ENCODE data around the gene PLB1.
"Not testable (repeated sequence)": the region's sequence is repeated elsewhere in the genome, so short reads cannot be mapped to it uniquely, and the experiment has no call there.

The PLB1 gene

DNA sequence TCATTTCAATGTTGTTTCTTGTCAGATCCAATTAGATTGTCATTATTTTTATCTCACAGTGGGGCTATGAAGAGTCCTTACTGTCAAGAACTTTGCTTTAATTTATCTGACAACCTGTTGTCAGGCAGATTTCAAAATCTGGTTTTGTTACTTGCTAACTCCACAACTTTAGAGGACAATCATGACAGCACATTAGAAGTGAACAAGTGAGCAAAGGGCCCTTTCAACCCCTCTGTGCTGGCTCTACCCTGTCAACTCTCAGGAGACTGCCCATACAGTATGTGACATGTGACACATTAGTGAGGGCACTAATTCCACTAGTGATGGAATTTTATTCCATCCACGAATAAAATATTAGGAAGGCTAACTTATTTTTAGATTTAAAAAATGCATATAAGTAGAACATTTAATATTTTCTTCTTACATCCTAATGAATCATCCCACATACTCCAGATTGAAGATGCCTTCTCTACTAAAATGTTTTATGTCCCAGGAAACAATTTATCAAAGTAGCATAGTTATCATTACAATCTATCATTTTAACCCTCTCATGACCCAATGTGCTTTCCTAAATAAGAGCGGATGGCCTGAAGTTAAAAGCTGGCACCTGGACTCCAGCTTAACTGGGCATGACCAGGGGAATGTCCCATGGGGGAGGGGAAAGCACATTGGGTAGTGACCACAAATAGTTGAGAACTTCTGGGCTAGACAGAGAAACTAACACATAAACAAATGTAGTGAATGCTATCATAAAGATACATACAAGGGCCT is 158.2 kb downstream of the PLB1 start:
- DNase-seq = no peak

DNA sequence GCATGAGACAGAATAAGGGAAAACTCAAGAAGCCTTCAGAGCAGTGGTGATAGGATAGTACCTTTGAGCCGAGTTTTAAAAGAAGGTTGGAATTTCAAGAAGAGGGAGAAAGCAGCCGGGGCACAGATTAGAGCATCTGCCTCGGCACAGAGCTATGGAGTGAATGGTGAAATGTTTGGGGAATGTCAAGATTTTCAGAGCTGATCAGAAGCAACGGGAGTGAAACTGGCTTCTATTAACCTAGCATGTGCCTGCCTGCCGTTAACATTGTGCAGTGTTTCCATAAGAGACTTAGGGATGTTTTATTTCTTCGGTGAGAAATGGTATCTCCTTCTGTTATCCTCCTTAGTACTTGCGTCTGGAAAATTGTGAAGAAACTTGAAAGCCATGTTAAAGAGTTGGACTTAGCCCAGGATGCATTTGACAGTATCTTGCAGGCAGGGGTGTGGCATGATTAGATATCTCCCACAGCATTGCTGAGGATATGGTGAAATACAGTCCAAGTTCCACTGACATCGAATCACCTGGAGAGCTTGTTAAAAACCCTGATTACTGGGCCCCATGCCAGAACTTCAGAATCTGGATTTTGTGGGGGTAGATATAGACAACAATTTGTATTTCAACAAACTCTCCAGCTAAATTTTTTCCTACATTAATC is 158.9 kb downstream of the PLB1 start:
- no peak for DNase-seq

DNA sequence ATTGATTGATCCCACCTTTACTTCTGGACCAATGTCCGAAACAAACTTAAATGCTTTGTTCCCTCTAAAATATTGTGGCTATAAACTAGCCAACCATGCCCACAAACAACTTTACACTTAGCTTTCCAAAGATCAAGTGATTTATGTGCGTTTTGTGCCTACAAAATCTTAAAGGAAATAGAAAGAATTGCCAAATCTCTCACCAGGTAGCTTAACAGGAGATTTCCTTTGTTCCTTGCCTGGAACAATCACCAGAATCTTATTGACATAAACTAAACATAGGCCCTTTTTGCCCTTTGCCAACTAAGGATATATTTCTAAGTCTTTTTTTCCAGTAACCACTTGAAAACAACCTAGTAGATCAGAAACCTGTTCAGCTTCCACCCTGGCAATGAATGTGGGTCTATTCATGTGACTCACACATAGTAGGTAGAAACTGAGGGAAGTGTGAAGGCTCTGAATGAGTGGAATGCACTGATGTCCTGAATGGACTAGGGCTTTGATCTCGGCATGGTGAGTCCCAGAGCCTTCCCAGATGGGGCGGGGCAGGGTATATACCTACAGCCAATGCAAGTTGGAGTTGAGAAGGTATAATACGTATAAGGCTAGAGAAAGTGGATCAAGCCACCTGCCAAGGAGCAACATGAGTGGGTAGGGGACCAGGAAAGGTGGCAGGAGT is 161.2 kb downstream of the PLB1 start:
- peak; percentile 40 for DNase-seq

DNA sequence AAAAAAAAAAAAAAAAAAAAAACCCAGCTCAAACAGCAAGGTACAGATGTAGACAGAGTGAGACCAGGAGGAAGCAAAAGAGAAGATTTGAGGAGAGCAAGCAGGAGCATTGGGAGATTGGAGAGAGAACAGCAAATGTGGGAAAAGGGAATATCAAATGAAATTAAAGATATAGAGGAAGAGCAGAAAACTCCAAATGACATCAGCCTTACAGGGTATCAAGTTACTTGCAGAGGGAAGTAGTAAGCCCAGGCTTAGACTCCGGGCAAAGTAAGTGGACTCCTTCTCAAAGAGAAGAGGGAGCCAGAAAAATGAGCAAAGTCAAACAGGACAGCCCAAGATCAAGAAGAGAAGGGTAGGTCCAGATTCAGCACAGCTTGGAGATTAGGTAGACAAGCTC is 162.5 kb downstream of the PLB1 start:
- no peak for DNase-seq

DNA sequence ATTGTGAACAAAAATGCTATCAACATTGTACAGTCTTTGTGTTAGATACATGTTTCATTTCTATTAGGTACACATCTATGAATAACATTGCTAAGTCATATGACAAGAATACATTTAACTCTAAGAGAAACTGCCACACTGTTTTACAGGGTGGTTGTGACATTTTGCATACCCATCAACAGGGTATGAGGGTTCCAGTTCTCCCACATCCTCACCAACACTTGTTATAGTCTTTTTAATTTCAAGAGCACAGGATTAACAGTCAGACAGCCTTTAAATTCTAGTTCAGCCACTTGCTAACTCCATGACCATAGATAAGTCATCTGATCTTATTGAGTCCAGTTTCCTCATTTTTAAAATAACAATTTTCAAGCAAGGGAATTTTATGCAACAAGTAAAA is 163.3 kb downstream of the PLB1 start:
- DNase-seq = no peak

DNA sequence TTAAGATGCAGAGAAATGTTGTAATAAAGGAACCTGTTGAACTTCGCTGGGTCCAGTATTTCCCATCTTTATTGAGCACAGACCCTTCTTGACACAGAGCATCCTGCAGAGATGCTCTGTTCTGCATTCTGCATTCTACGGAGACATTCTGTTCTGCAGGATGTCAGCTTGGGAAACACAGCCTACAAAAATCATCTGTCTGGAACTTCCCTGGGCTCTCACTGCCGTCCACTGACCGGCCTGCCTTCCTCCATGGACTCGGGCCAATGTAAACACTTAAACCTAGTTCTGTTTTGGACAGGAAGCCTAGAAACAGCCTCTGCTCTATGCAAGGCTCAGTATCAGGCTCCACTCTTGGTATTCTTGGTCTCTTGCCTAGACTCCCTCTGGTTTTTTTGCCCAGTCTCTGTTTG is 165.7 kb downstream of the PLB1 start:
- DNase-seq = no peak

DNA sequence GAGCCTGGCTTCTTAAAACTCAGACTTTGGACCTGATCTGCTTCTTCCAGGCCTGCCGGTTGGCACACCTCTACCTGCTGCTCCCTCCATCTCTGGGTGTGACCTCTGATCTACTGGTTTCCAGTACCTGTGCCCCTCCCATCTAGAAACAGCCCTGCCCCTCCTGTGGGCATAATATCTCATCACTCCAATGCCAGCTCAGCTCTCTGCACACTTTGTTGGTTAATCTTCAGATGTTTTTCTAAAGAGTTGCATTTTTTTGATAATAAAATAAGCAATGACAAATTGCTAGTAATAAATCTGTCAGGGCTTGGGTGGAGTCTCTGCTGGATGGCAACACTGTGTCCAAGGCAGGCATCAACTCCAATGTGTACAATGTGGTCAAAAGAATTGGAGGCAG is 166.2 kb downstream of the PLB1 start:
- no peak for DNase-seq

DNA sequence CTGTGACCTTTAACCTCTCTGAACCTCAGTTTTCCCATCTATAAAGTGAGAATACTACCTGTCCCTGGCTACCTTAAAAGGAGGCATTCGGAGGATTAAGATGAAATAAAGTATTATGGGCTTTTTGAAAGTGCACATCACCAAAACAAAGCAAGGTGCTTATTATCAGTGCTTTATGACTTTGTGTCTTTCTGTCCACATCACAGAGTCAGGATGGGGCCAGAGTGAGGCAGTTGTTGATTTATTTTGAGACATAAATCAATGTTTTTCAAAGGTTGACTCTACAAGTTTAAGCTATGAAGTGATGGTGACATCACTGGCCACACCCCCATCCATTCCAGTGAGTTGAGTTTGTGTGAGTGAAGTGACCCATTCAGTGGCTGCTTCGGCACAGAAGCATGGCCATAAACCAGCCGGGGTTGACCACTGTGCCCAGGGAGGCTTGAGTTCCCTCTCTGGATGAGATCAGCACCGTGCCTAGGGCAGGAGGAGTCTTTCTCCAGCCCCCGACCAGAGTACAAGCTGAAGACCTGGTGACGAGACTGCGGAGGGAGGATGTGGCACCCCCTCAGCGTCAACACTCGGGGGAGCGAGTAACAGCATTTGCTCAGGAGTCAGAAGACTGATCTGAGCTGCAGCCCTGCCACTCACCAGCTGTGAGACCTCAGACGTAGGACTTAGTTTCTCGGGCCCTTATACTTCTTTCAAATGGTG is 166.8 kb downstream of the PLB1 start:
- no peak for DNase-seq

DNA sequence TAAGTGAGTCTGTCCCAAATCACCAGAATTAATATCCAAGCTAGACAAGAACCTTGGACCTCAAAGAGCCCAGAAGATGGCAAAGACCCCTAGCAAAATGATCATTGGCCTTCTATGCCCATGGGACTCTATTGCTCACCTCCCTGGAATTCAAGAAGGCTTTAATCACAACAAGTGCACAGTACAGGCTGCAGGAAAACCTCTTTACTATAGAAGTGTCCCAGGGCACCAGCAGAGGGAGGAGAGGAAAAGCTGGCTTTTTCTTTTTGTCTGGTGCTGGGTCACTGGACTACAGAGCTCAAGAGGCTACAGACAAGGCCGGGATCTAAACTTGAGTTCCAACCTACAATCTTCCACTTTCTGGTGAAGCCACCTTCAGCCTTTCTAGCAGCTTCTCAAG is 167.5 kb downstream of the PLB1 start:
- DNase-seq = no peak

DNA sequence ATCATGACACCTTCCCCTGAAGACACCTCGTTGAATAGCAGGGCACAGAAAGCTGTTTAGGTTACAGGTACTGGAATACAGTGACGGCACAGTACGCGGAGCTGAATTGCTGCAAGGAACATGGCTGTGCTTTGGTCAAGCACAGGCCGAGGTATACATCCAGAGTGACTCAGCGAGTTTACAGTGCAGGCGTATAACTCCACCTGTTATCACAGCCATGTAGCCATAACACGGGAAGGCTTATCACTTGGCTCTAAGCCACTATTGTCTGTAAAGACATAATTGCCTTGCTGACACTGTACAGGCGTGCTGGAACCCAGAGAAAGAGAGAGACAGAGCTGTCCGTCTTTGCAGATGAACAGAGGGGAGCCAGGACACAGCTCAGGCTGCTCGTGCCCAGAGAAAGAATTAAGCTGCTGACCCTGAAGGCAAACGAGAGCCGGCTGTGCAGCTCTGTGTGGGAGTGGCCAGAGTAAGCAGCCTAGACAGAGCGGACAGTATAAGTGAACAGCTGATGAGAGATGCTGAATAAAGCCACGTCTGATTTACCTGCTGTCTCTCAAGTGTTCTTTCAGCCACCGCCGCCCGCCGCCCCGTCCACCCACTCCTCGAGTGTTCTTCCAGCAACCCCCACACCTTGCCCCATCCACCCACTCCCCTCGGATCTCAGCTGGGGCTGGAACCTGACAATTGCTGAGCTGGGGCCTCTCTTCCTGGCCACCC is 168.4 kb downstream of the PLB1 start:
- DNase-seq = no peak

DNA sequence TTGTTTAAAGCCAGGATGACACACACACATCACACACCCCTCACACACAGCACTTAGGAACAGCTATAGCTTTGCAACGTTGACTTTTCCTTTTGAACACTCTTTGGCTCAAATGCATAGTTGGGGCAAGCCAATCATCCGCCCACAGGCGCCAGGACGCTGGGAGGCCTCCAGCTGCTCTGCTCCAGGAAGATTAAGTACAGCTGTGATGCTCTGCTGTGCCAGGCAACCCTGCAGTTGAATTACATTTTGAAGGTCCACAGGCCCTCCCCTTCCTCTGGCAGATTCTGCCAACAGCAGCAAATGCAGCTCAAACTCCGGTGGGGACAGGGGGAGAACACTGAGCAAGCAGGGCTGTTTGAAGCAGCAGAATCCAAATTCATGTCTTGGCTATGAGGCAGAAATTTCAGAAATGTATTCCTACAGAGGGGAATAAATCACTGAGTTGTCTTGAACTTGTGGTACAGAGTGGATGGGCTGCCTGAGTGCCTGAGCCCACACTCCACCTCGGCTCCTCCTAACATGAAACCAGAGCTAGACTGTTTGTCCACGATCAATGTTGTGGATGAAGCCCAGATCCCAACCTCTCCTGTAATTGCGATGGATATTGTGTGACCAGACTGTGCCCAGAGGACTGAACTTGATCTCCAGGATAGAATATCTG is 169.3 kb downstream of the PLB1 start:
- DNase-seq = no peak

DNA sequence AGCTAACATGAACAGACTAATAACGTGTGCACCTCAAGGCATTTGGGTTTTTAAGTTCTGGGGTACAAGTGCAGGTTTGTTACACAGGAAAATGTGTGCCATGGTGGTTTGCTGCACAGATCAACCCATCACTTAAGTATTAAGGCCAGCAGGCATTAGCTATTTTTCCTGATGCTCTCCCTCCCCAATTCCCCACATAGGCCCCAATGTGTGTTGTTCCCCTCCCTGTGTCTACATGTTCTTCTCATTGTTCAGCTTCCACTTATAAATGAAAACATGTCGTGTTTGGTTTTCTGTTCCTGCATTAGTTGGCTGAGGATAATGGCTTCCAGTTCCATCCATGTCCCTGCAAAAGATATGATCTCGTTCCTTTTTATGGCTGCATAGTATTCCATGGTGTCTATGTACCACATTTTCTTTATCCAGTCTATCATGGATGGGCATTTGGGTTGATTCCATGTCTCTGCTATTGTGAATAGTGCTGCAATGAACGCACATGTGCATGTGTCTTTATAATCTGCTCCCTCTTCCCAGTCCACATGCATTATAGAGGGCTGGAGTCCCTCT is 170.0 kb downstream of the PLB1 start:
- not testable (repeated sequence) for DNase-seq

DNA sequence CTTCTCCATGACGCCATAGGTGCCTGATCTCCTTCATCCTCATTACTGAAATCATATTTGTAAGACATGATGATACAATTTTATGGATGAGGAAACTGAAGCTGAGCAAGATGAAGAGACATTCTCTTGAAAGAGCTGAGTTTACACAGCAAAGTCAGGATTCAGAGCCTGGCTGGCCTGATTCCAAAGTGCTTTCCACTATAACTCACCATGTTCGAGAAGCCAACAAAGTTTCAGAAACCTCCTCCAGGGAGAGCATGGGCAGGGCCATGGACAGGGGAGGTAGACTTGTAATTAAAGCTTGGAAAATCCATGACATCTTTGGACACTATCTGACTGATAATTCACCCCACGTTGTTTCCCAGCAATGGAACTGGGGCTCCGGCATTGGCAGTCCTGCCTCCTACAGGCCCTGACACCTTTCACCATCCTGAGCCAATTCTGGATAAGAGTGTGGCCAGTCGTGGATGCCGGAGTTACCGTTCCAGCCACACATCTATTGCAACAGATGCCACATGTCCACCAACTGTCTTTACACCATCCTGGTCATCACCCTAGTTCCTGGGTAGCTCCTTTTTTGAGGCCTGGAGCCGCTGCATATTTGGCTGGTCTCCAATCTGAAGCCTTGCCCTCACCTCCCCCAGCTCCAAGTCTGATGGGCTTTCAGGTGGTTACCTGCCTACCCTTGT is 170.8 kb downstream of the PLB1 start:
- DNase-seq = no peak

DNA sequence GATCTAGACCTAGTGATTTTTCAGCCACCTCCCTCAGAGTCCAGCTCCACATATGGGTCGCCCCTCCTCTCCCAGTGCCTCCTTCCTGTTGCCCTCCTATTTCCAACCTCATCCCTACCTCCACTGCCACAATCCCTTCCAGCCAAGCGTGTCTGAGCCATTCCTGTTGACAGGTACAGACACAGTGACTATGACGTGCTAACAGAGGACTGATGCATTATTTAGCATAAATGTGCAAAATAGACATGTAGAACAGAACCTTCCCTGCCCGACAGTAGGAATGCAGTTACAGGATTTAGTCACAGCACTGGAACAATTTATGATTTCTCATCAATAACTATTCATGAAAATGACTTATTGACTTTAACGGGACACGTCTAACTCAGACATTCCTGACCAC is 171.4 kb downstream of the PLB1 start:
- DNase-seq = no peak

DNA sequence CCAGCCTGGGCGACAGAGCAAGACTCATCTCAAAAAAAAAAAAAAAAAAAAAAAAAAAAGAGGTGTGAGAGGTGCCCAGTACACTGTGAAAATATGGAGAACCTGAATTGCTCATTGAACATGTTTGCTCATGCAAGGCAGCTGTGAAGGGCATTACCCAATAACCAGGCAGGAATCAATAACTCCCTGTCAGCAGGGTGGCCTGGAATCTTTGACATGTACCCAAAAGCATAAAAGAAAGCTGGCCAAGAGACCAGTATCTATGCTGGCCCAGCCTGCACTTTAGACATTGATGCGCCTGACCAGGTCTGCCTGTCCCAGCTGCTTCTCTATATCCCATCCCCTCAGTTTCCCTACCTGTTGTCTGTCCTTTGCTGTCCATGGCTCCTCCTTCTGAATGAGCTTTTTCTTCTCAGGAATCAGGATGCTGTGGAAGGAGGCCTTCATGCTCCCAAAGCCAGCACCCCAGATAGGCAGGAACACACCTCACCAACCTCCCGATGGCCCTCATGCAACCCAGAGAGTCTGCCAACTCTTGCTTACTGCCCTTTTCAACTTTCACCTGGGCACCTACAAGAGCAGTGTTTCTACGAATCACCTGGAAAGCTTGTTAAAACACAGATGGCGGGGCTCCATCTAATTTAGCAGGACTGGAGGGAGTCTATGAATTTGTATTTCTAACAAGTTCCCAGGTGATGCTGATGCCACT is 172.4 kb downstream of the PLB1 start:
- no peak for DNase-seq

DNA sequence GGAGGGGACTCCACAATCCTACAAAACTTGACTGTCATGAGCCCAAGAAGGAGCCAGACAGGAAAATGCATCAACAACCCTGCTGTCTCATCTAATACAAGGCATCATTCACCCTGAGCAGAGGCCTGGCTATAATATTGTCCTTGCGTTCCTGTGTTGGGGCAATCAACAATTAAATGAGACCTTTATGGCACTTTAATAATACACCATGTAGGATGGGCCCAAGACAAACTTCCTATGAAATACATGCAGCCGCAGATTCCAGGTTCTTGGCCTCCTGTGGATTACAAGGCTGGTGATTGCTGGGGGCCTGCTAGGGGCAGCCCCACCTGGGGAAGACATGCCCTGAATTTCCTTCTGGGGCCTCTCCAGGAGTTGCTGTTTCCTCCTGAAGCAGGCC is 173.0 kb downstream of the PLB1 start:
- DNase-seq = no peak

DNA sequence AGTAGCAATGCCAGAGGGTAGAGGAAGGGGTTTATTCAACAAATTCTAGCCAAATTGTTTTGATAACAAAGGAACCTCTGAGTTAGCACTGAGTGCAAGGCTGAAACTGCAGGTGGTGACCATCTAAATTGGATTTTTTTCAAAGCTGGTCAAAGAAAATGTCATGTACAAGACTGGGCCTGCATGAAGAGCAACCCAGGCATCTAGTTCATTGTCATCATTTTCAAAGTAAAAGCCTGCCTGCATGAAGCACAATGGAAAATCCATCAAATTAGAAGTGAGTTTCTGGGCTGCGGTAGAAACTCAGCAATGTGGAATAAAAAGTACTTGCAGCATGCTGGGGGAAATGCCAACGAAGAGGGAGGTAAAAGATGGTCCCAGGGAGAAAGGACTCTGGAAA is 175.0 kb downstream of the PLB1 start:
- no peak for DNase-seq

DNA sequence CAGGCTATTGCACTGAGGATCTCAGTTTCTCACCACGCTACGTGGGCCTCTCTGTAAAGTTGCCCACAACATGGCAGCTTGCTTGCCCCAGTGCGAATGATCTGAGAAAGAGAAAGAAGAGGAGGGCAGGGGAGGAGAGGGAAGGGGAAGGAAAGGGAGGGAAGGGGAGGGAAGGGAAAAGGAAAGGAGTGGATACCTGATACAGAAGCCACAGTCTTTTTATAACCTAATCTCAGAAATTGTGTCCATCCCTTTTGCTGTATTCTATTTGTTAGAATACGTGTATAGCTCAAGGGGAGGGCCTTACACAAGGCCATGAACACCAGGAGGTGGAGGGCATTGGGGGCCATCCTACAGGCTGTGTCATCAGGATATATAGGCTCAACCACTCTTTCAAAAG is 177.5 kb downstream of the PLB1 start:
- no peak for DNase-seq

DNA sequence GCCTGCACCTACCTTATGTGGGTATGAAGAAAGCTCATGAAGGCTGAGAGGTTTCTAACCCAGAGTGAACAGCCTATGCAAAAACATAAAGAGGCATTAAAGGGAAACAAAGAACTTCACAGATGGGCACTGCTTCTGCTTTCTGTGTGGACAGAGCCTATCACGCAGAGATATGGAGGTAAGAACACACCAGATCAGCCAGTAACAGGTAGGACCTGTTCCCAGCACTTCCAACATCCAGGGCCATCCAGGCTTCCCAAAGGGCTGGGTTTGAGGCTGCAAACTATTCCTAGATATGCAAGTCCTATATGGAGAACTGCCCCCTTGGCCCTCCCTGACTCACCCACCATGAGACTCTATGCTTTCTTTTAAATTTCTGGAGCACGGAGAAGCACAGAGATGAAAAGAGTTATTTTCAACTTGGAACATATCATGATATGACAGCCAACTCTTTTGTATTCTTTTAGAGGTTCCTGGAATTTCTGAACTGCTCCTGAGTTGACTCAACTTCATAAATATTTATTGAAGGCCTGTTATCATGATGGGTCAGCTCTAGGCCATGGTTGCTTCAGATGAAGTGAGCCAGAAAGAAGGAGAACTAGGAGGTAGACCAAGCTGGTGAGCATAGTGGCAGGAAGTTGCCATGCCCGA is 178.3 kb downstream of the PLB1 start:
- no peak for DNase-seq

DNA sequence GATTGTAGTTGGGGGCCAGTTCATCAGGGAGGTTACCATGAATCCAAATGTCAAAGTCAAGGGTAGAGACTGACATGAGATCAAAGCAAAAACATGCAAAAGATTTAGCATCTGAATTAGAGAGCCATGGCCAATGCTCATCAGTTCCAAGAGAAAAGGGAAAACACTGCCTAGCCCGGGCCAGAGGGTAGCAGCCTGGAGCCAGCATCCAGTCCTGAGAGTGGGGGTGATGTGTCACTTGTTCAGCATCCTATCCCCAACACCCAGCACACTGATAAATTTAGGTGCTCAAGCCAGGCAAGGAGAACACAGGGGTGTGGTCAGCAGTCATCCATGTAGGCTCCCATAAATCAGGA is 178.8 kb downstream of the PLB1 start:
- no peak for DNase-seq

Measured in stimulated activated CD8-positive, alpha-beta memory T cell treated with anti-CD3 and anti-CD28 coated beads, Interleukin-4, amount 100 ng/mL, for 48 hours (primary cell).